Activated CD4-positive, alpha-beta T cell treated with anti-CD3 and anti-CD28 coated beads, Interleukin-2, amount 10 ng/mL, durations not matched to agents 7 days and 5 days (primary cell): ENCODE results near the gene GPRC5C. TPM values are rescaled to one million over a fixed set of nuclear protein-coding genes. Genes with fewer than 3 reads are reported as not detected.

Experiments used
- CTCF ChIA-PET: fragments of 350-600 bp; sonication (Branson Sonifier 250); formaldehyde crosslinking; loops from one replicate; lab custom pipeline; 2021; ENCODE audit warnings: antibody characterized with exemption; lab: Charles Lee
- POLR2A ChIA-PET: fragments of 350-600 bp; sonication (Branson Sonifier 250); formaldehyde crosslinking; loops from one replicate; lab custom pipeline; 2021; ENCODE audit warnings: antibody characterized with exemption; lab: Charles Lee
- DNase-seq: peaks from one replicate; pipeline ENCODE4 v3.0.0-alpha.2; 2020
- H3K27ac Mint-ChIP-seq: one replicate; pipeline ENCODE4 v1.8.0; 2021; ENCODE audit warnings: mild to moderate bottlenecking, moderate library complexity, mixed read lengths
- H3K27me3 Mint-ChIP-seq: one replicate; pipeline ENCODE4 v1.8.0; 2021; ENCODE audit warnings: mixed read lengths
- H3K36me3 Mint-ChIP-seq: one replicate; pipeline ENCODE4 v1.8.0; 2021; ENCODE audit warnings: low read depth, mixed read lengths
- H3K4me1 Mint-ChIP-seq: one replicate; pipeline ENCODE4 v1.8.0; 2021; ENCODE audit warnings: mixed read lengths
- H3K4me3 Mint-ChIP-seq: one replicate; pipeline ENCODE4 v1.8.0; 2021; ENCODE audit warnings: mild to moderate bottlenecking, moderate library complexity, mixed read lengths
- H3K9me3 Mint-ChIP-seq: one replicate; pipeline ENCODE4 v1.8.0; 2021; ENCODE audit warnings: mixed read lengths
- total RNA-seq, 2 experiments: library from RNA; stranded (reverse); gene quantifications; one replicate each; pipeline ENCODE4 v1.2.3, GENCODE V29; 2021

Gene GPRC5C
- total RNA-seq, 2 experiments from 2014 or later: not detected

DNA sequence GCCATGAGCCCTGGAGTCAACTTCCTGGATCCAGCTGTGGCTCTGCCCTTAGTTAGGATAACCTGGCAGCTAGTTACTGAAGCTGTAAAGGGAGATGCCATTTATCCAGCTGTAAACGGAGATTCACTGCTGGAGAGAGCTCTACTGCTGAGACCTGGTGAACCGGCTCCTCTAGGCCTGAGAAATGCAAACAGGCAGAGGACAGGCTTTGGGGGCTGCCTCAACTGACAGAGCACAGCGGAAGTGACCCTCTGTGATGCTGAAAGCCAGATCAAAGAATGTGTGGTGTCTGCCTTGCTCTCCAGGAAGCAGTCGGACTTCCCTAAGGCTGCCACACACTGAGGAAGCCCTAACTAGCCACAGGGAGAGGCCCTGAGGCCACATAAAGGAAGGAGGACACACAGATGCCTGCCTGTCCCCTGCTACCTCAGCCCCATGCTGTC, 21.9 kb upstream of the GPRC5C start:
- Mint-ChIP-seq H3K36me3 (no peaks in the 10 kb centered on the region), H3K4me3 (no peak overlapping the region), H3K27ac (no peak overlapping the region), H3K4me1 (peaks cover 1% of the 10 kb centered on the region), H3K27me3 (peaks cover 2% of the 10 kb centered on the region), H3K9me3 (no peaks in the 10 kb centered on the region)
- no peak for DNase-seq
- CTCF ChIA-PET: interaction anchor here (2.2 kb wide), 1 partner anchor 31 kb away, joined by 4 read pairs; no protein-coding TSS in a partner anchor
- POLR2A ChIA-PET: no interaction called here

DNA sequence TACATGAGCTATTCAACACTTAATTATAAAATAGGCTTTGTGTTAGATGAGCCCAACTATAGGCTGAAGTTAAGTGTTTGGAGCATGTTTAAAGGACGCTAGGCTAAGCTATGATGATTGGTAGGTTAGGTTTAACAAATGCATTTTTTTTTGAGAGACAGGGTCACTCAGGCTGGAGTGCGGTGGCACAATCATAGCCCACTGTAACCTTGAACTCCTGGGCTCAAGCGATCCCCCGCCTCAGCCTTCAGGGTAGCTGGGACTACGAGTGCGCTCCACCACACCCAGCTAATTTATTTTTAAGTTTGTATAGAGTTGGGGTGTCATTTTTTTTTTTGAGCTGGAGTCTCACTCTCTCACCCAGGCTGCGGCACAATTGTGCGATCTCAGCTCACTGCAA, 19.3 kb upstream of the GPRC5C start:
- peaks cover 4% of the 10 kb centered on the region for H3K27me3 Mint-ChIP-seq
- no peak for DNase-seq
- ChIA-PET CTCF (interaction anchor here (1.0 kb wide), 1 partner anchor 31 kb away, joined by 3 read pairs; no protein-coding TSS in a partner anchor), POLR2A (no interaction called here)
- H3K9me3 Mint-ChIP-seq: no peaks in the 10 kb centered on the region
- no peaks in the 10 kb centered on the region for H3K4me1 Mint-ChIP-seq
- no peak overlapping the region for H3K4me3 Mint-ChIP-seq
- no peaks in the 10 kb centered on the region for H3K36me3 Mint-ChIP-seq
- no peak overlapping the region for H3K27ac Mint-ChIP-seq

DNA sequence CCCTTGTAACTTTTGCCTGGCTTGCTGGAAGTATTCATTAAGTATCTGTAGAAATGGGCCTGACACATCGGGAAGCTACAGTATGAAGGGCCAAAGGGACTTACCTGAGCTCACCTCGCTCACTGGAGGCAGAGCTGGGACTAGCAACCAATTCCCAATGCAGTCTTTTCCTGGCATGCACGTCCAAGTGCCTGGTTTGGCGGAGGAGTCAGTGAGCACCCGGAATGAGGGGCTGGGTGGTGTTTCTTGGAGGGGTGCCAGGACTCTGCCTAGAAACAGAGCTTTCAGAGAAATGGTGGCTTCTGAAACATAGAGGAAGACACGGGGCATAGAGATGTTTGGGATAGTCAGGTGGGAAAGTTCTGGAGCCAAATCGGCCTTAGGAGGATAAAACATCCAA, 18.4 kb upstream of the GPRC5C start:
- Mint-ChIP-seq H3K36me3 (no peaks in the 10 kb centered on the region), H3K9me3 (no peaks in the 10 kb centered on the region), H3K4me1 (no peaks in the 10 kb centered on the region), H3K27me3 (peaks cover 4% of the 10 kb centered on the region), H3K4me3 (no peak overlapping the region), H3K27ac (no peak overlapping the region)
- ChIA-PET POLR2A (interaction anchor here (0.6 kb wide), 1 partner anchor 57 kb away, joined by 3 read pairs; no protein-coding TSS in a partner anchor), CTCF (interaction anchor here (1.0 kb wide), 1 partner anchor 45 kb away, joined by 3 read pairs; no protein-coding TSS in a partner anchor)
- DNase-seq: no peak

DNA sequence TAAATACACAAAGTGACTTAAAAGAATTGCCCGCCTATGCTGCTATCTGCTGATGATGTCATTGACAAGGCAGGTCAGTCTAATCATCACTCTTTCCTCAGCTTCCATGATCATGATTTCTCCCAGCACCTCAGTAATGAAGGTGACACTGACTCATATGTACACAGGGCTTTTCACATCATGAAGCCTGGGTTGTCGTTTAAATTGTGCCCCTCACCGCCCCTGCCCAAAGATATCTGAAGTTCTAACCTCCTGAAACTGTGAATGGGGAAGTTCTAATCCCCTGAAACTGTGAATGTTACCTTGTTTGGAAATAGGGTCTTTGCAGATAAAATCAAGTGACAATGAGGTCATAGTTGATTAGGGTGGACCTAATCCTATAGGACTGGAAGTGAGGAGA, 17.4 kb upstream of the GPRC5C start:
- H3K36me3 Mint-ChIP-seq: no peaks in the 10 kb centered on the region
- POLR2A ChIA-PET: no interaction called here
- H3K4me3 Mint-ChIP-seq: no peak overlapping the region
- H3K4me1 Mint-ChIP-seq: no peaks in the 10 kb centered on the region
- no peaks in the 10 kb centered on the region for H3K9me3 Mint-ChIP-seq
- CTCF ChIA-PET: no interaction called here
- H3K27me3 Mint-ChIP-seq: peaks cover 6% of the 10 kb centered on the region
- DNase-seq: no peak
- H3K27ac Mint-ChIP-seq: no peak overlapping the region

DNA sequence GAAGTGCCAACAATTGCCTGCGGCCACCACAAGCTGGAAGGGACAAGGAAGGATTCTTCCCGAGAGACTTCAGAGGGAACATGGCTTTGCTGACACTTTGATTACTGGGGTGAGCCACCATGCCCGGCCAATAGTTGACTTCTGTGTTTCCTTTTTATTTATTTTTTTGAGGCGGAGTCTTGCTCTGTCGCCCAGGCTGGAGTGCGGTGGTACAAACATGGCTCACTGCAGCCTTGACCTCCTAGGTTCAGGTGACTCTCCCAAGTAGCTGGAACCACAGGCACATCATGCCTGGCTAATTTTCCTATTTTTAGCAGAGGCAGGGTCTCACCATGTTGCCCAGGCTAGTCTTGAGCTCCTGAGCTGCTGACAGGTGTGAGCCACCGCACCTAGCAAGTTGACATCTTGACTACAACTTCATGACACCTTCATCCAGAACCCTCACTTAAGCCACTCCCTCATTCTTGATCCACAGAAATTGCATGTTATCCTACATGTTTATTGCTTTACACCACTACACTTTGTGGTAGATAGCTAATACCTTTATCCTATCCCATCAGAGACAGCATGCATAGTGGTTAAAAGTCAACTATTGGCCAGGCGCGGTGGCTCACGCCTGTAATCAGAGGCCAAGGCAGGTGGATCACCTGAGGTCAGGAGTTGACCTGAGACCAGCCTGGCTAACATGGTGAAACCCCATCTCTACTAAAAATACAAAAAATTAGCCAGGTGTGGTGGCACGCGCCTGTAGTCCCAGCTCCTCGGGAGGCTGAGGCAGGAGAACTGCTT, 16.1 kb upstream of the GPRC5C start:
- Mint-ChIP-seq H3K4me3 (no peak overlapping the region), H3K27ac (no peak overlapping the region), H3K4me1 (no peaks in the 10 kb centered on the region), H3K9me3 (no peaks in the 10 kb centered on the region), H3K36me3 (no peaks in the 10 kb centered on the region), H3K27me3 (peaks cover 6% of the 10 kb centered on the region)
- CTCF ChIA-PET: interaction anchor here (0.6 kb wide), 1 partner anchor 90 kb away, joined by 3 read pairs; no protein-coding TSS in a partner anchor
- DNase-seq: no peak
- POLR2A ChIA-PET: no interaction called here

DNA sequence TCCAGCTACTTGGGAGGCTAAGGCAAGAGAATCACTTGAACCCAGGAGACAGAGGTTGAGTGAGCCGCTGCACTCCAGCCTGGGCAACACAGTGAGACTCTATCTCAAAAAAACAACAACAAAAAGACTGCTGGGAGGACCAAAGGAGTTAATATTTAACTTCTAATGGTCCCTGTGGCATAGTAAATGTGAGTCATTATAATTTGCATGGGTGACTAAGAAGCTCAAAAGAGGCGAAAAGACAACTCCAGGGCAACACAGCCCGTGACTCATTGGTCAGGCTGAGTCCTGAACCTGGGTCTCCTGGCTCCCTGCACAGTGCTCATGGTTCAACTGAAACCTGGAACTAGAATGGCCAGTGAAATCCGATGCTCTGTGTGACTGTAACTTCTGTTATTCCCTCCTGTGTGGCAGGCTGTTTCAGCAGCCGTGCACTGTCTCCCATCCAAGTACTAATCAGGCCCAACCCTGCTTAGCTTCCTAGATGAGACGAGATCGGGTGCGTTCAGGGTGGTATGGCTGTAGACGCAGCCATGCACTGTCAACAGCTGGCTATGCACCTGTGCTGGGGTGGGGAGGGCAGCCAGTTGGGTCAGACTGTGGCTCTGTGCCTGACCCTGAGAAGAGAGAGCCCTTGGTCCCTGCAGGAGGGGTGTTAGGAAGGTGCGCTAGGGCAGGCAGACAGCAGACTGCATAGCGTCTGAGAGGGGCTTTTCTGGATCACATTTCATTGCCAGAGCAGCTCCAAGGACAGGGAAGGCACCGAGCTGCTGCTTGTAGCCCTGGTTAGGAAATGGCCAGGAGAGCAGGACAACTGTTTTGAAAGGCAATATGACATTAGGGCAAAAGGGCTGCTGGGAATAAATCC, 14.5 kb upstream of the GPRC5C start:
- ChIA-PET CTCF (interaction anchor here (0.6 to 1.4 kb wide), 3 partner anchors 48 to 215 kb away, joined by 3 to 4 read pairs (median 3); no protein-coding TSS in a partner anchor), POLR2A (no interaction called here)
- Mint-ChIP-seq H3K27ac (no peak overlapping the region), H3K4me1 (no peaks in the 10 kb centered on the region), H3K4me3 (no peak overlapping the region), H3K27me3 (peaks cover 7% of the 10 kb centered on the region), H3K9me3 (no peaks in the 10 kb centered on the region), H3K36me3 (no peaks in the 10 kb centered on the region)
- no peak for DNase-seq

DNA sequence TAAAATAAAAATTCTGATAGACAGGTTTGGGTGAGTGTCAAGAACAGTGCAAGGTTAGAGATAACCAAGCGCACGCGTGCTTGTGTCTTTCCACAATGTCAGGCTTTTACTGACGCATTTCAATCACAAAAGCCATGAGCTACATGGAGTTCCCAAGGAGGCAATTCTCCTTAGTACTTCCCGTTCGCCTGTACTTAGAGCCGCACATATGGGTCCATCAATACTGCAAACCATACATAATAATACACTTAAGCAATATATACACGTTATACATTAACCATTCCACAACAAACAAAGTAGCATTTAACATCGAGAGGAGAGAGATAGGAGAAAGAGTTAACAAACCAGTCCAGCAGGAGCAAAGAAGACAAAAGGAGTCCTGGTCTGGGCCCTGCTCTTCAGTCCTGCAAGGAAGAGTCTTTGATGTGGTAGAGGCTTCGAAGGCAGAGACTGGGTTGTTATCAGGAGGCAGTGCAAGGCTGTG, 11.9 kb upstream of the GPRC5C start:
- H3K4me3 Mint-ChIP-seq: no peak overlapping the region
- H3K27me3 Mint-ChIP-seq: peaks cover 10% of the 10 kb centered on the region
- H3K4me1 Mint-ChIP-seq: no peaks in the 10 kb centered on the region
- H3K36me3 Mint-ChIP-seq: no peaks in the 10 kb centered on the region
- no peaks in the 10 kb centered on the region for H3K9me3 Mint-ChIP-seq
- ChIA-PET POLR2A (interaction anchor here (0.6 kb wide), 1 partner anchor 63 kb away, joined by 5 read pairs; no protein-coding TSS in a partner anchor), CTCF (interaction anchor here (0.6 kb wide), 1 partner anchor 16 kb away, joined by 3 read pairs; no protein-coding TSS in a partner anchor)
- no peak for DNase-seq
- no peak overlapping the region for H3K27ac Mint-ChIP-seq

DNA sequence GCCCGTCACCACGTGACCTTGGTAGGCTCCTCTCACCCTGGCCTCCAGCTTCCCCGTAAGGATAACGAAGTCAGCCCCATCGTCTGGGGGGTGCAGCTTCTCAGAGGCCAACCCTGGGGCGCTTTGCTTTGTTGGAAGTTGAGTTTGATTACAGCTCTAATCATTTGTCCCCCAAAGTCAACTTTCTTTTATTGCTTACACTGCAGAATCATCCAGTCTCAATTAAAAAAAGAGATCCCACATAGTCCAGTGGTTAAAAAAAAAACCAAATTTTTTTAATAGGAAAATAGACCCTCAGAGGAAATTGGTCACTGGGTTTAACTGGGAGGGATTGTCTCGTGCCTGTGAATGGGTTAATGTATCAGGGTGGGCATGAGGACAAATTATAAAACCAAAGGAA, 7.8 kb upstream of the GPRC5C start:
- no peak for DNase-seq
- ChIA-PET POLR2A (no interaction called here), CTCF (no interaction called here)
- H3K4me1 Mint-ChIP-seq: no peaks in the 10 kb centered on the region
- no peaks in the 10 kb centered on the region for H3K36me3 Mint-ChIP-seq
- no peak overlapping the region for H3K4me3 Mint-ChIP-seq
- H3K27ac Mint-ChIP-seq: no peak overlapping the region
- H3K9me3 Mint-ChIP-seq: no peaks in the 10 kb centered on the region
- H3K27me3 Mint-ChIP-seq: peaks cover 26% of the 10 kb centered on the region

DNA sequence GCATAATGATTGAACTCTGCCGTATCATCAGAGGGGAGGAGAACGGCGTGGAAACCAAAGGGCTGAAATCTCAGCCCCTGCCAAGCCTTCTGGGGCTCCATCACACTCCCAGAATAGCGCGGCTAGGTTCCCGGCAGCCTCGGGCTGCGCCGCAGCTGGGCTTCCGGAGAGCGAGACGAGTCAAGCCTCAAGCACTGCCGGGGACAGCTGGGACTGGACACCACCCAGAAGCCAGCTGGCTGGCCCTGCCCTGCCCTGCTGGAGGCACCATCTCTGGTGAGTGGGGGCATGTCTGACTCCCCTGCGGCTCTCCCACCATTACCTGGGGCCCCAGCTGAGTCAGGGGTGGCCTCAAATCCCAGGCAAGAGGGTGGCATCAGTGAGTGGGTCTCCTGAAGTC, 7.2 kb upstream of the GPRC5C start:
- H3K27me3 Mint-ChIP-seq: peaks cover 30% of the 10 kb centered on the region
- POLR2A ChIA-PET: no interaction called here
- no peak overlapping the region for H3K27ac Mint-ChIP-seq
- CTCF ChIA-PET: interaction anchor here (1.2 to 1.4 kb wide), 3 partner anchors 29 to 261 kb away, joined by 3 read pairs; no protein-coding TSS in a partner anchor
- DNase-seq: no peak
- no peak overlapping the region for H3K4me3 Mint-ChIP-seq
- H3K9me3 Mint-ChIP-seq: no peaks in the 10 kb centered on the region
- H3K36me3 Mint-ChIP-seq: no peaks in the 10 kb centered on the region
- no peaks in the 10 kb centered on the region for H3K4me1 Mint-ChIP-seq

DNA sequence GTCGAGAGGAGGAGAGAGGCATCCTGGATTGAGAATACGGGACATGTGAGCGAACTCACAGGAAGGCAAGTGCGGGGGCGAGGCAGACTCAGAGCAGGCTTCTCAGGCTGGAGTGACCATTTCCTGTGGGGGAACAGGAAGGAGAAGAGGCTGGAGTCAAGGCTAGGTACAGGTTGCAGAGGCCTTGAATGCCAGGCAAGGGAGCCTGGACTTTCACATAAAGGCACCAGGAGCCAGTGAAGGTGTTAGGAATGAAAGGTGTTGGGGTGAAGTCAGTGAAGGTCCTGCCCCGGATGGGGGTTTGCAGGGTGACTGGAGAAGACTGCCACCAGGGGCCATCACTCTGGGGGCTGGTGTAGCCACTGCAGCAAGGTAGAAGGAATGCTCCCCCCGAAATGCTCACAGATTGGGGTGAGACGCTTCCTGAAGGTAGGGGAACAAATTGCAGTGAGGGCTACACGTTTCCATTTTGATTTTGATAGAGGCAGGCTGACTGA, 5.3 kb upstream of the GPRC5C start:
- DNase-seq: no peak
- Mint-ChIP-seq H3K4me1 (peaks cover 4% of the 10 kb centered on the region), H3K27ac (no peak overlapping the region), H3K27me3 (peaks cover 45% of the 10 kb centered on the region), H3K9me3 (no peaks in the 10 kb centered on the region), H3K4me3 (no peak overlapping the region), H3K36me3 (no peaks in the 10 kb centered on the region)
- ChIA-PET CTCF (no interaction called here), POLR2A (no interaction called here)

DNA sequence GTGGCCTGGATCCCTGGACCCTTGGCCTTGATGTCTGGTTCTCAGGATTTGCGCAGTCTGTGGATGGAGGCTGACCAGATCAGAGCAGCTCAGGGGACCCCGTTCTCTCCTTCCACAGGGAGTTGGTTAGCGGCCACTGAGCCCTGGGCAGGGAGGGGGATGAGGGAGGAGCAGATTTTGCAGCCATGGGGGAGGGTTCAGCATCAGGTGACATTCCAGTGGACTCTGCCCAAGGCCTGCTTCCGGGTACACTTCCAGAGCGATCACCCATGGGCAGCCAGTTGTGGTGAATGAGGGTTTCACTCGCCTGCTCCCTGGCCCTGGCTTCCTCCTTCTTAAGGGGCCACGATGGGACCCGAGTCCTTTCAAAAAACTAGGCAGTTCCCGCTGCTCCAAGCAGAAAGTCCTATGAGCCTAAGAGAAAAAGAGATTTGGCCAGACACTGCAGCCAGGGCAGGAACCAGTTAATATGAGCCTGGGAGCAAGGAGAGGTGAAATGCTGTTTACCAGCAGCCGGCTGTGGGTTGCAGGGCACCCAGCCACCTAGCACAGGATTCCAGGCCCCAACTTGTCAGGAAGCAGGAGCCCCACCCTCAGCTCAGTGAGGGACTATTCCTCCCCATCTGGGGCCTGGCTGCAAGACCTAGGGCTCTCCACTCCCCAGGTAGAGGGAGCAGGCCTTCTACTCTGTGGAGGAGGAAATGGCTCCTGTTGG, 4.7 kb upstream of the GPRC5C start:
- ChIA-PET CTCF (no interaction called here), POLR2A (no interaction called here)
- Mint-ChIP-seq H3K27ac (no peak overlapping the region), H3K9me3 (no peaks in the 10 kb centered on the region), H3K4me3 (no peak overlapping the region), H3K4me1 (peaks cover 8% of the 10 kb centered on the region), H3K27me3 (peaks cover 50% of the 10 kb centered on the region), H3K36me3 (no peaks in the 10 kb centered on the region)
- DNase-seq: no peak

DNA sequence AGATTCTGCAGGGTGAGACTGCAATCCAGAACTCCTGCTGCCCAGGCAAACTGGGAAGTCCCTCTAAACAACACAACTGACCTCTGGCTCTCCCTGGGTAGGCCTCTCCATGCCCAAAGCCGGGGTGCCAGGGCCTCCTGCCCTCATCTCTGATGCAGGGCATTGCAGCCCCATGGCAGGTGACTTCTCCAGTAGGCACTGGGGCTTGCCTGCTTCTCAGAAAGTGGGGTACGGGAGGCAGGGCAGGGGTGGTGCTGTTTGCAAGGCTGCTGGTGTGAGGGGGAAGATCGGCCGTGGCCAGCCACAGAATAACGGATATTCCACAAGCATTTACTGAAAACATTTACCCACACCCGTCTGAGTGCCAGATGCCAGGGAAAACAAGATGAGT, 4.1 kb upstream of the GPRC5C start:
- H3K4me1 Mint-ChIP-seq: peaks cover 8% of the 10 kb centered on the region
- CTCF ChIA-PET: interaction anchor here (1.1 kb wide), 1 partner anchor 30 kb away, joined by 3 read pairs; no protein-coding TSS in a partner anchor

More for the DNA sequence above, 4.1 kb upstream of the GPRC5C start:
- DNase-seq: no peak
- Mint-ChIP-seq H3K36me3 (no peaks in the 10 kb centered on the region), H3K27ac (no peak overlapping the region), H3K9me3 (no peaks in the 10 kb centered on the region), H3K4me3 (no peak overlapping the region), H3K27me3 (peaks cover 48% of the 10 kb centered on the region)
- POLR2A ChIA-PET: no interaction called here
